H1 (cell line): ENCODE results near the gene TMEM266. TPM values are rescaled to one million over a fixed set of nuclear protein-coding genes. Genes with fewer than 3 reads are reported as not detected.

Source experiments
- CTCF ChIA-PET: fragments of 300-600 bp; sonication (Branson Sonifier 250); formaldehyde crosslinking; loops from one replicate; lab custom pipeline; 2021; ENCODE audit not compliant: partially characterized antibody; lab: Charles Lee
- POLR2A ChIA-PET: fragments of 300-600 bp; sonication (Branson Sonifier 250); formaldehyde crosslinking; loops from one replicate; lab custom pipeline; 2021; ENCODE audit warnings: inconsistent platforms; ENCODE audit not compliant: partially characterized antibody; lab: Charles Lee
- DNase-seq, 2 experiments: peaks; one replicate each; pipeline versions ENCODE4 v3.0.0 to v3.0.0-alpha.2; 2010 to 2022; ENCODE audit warnings: low spot score in 2 of 2, low read depth in 1 of 2, mixed read lengths in 1 of 2
- FAIRE-seq: peaks from 2 replicates; lab custom pipeline; 2011; peaks lifted over from hg19 to GRCh38; lab: Jason Lieb, UNC
- H2AFZ ChIP-seq: 2 replicates; pipeline ENCODE4 v1.8.1; 2012; ENCODE audit warnings: low read length, inconsistent platforms
- H2AK5ac ChIP-seq: 2 replicates; pipeline ENCODE4 v1.6.1; 2013; ENCODE audit warnings: low read depth, low read length
- H2BK120ac ChIP-seq: replicated peaks from 2 replicates; pipeline ENCODE3; 2013; ENCODE audit warnings: low read depth, low read length, inconsistent platforms
- H2BK12ac ChIP-seq: 2 replicates; pipeline ENCODE4 v1.6.1; 2013; ENCODE audit warnings: low read depth, low read length
- H2BK15ac ChIP-seq: 2 replicates; pipeline ENCODE4 v1.6.1; 2013; ENCODE audit warnings: low read length
- H2BK20ac ChIP-seq: 2 replicates; pipeline ENCODE4 v1.6.1; 2013; ENCODE audit warnings: low read length
- H2BK5ac ChIP-seq: 2 replicates; pipeline ENCODE4 v1.6.1; 2013; ENCODE audit warnings: low read depth, low read length
- H3K14ac ChIP-seq: 2 replicates; pipeline ENCODE4 v1.6.1; 2013; ENCODE audit warnings: inconsistent platforms; ENCODE audit not compliant: insufficient read length
- H3K18ac ChIP-seq: 2 replicates; pipeline ENCODE4 v1.6.1; 2013; ENCODE audit warnings: low read length; ENCODE audit errors: extremely low read depth
- H3K23ac ChIP-seq: 2 replicates; pipeline ENCODE4 v1.6.1; 2013; ENCODE audit warnings: inconsistent platforms; ENCODE audit not compliant: insufficient read length
- H3K23me2 ChIP-seq: 2 replicates; pipeline ENCODE4 v1.6.1; 2013; ENCODE audit warnings: low read depth, low read length
- H3K27ac ChIP-seq: 2 replicates; pipeline ENCODE4 v1.6.1; 2011; ENCODE audit warnings: low read depth, low read length, inconsistent platforms
- H3K27me3 ChIP-seq, 4 experiments: replicated peaks in 1 of 4; 1 replicate in 1 of 4; 2 replicates in 3 of 4; pipeline versions ENCODE4 v1.6.1 to v1.8.1; 2011 to 2013; ENCODE audit warnings: low read length in 3 of 4, mild to moderate bottlenecking in 3 of 4, inconsistent platforms in 2 of 4, mixed read lengths in 2 of 4, moderate library complexity in 1 of 4; ENCODE audit not compliant: control insufficient read depth in 3 of 4, insufficient read depth in 3 of 4; ENCODE audit errors: extremely low read depth in 1 of 4
- H3K36me3 ChIP-seq, 4 experiments: 2 replicates each; pipeline versions ENCODE4 v1.6.1 to v1.8.1; 2011 to 2013; ENCODE audit warnings: mild to moderate bottlenecking in 4 of 4, low read length in 3 of 4, moderate library complexity in 2 of 4, control low read depth in 1 of 4, inconsistent platforms in 1 of 4; ENCODE audit not compliant: insufficient read depth in 4 of 4, control insufficient read depth in 2 of 4
- H3K4ac ChIP-seq: replicated peaks from 2 replicates; pipeline ENCODE3; 2013; ENCODE audit warnings: low read length, low read depth, mixed read lengths, inconsistent platforms; ENCODE audit not compliant: insufficient read length
- H3K4me1 ChIP-seq, 4 experiments: replicated peaks in 1 of 4; 1 replicate in 1 of 4; 2 replicates in 3 of 4; pipeline versions ENCODE4 v1.6.1 to v1.8.1; 2011 to 2013; ENCODE audit warnings: low read length in 3 of 4, inconsistent platforms in 2 of 4, mixed read lengths in 1 of 4; ENCODE audit not compliant: insufficient read depth in 4 of 4, control insufficient read depth in 3 of 4
- H3K4me2 ChIP-seq, 2 experiments: 2 replicates each; pipeline versions ENCODE4 v1.6.1 to v1.8.1; 2011 to 2013; ENCODE audit warnings: low read depth in 2 of 2, low read length in 2 of 2, control low read depth in 1 of 2, inconsistent platforms in 1 of 2, mild to moderate bottlenecking in 1 of 2; ENCODE audit not compliant: insufficient read depth in 1 of 2
- H3K4me3 ChIP-seq, 4 experiments: fragments of 200-600, 300-600 bp in 1 of 4; sonication (generic), shearing (Covaris generic), sonication (Bioruptor Twin) in 1 of 4; 2 replicates each; pipeline versions ENCODE4 v1.5.1 to v1.8.1; 2011 to 2016; ENCODE audit warnings: low read length in 4 of 4, low read depth in 3 of 4, control low read depth in 2 of 4, inconsistent platforms in 2 of 4, mild to moderate bottlenecking in 2 of 4, mixed read lengths in 1 of 4, moderate library complexity in 1 of 4; ENCODE audit not compliant: insufficient read depth in 2 of 4; ENCODE audit errors: extremely low read depth in 1 of 4
- H3K56ac ChIP-seq: replicated peaks from 2 replicates; pipeline ENCODE3; 2013; ENCODE audit warnings: low read depth, mild to moderate bottlenecking, mixed read lengths, low read length, inconsistent platforms; ENCODE audit not compliant: insufficient read length
- H3K79me1 ChIP-seq: 2 replicates; pipeline ENCODE4 v1.6.1; 2013; ENCODE audit warnings: low read depth, low read length, control low read depth
- H3K79me2 ChIP-seq, 2 experiments: 2 replicates each; pipeline versions ENCODE4 v1.6.1 to v1.8.1; 2012 to 2013; ENCODE audit warnings: low read length in 2 of 2, mild to moderate bottlenecking in 2 of 2, inconsistent platforms in 1 of 2; ENCODE audit not compliant: insufficient read depth in 2 of 2, control insufficient read depth in 1 of 2
- H3K9ac ChIP-seq, 4 experiments: replicated peaks in 1 of 4; 1 replicate in 1 of 4; 2 replicates in 3 of 4; pipeline versions ENCODE4 v1.6.1 to v1.8.1; 2011 to 2013; ENCODE audit warnings: low read depth in 3 of 4, low read length in 3 of 4, control low read depth in 2 of 4, mild to moderate bottlenecking in 2 of 4, moderate library complexity in 2 of 4, inconsistent platforms in 1 of 4; ENCODE audit errors: extremely low read depth in 1 of 4
- H3K9me3 ChIP-seq, 2 experiments: 2 replicates each; pipeline versions ENCODE4 v1.6.1 to v1.8.1; 2012 to 2013; ENCODE audit warnings: mild to moderate bottlenecking in 2 of 2, moderate library complexity in 2 of 2, control low read depth in 1 of 2, inconsistent platforms in 1 of 2, low read depth in 1 of 2, low read length in 1 of 2, mixed read lengths in 1 of 2; ENCODE audit not compliant: insufficient read depth in 2 of 2
- H4K20me1 ChIP-seq, 2 experiments: replicated peaks in 1 of 2; 2 replicates each; pipeline versions ENCODE3 to v1.8.1; 2011 to 2013; ENCODE audit warnings: inconsistent platforms in 2 of 2, low read length in 2 of 2, mild to moderate bottlenecking in 1 of 2; ENCODE audit not compliant: insufficient read depth in 2 of 2, control insufficient read depth in 1 of 2
- H4K5ac ChIP-seq: 2 replicates; pipeline ENCODE4 v1.6.1; 2013; ENCODE audit warnings: low read length, low read depth, mixed read lengths, inconsistent platforms; ENCODE audit not compliant: insufficient read length
- H4K8ac ChIP-seq: 2 replicates; pipeline ENCODE4 v1.8.0; 2013; ENCODE audit warnings: mild to moderate bottlenecking, moderate library complexity, low read length, inconsistent platforms; ENCODE audit not compliant: insufficient read depth; ENCODE audit errors: extremely low read depth
- H4K91ac ChIP-seq: replicated peaks from 2 replicates; pipeline ENCODE3; 2013; ENCODE audit warnings: low read length, mixed read lengths, inconsistent platforms; ENCODE audit not compliant: insufficient read length
- BCL11A ChIP-seq, 2 experiments: IDR thresholded peaks; one replicate each; pipeline ENCODE4 v1.6.1; 2011; ENCODE audit warnings: low read depth in 2 of 2, low read length in 2 of 2, mild to moderate bottlenecking in 2 of 2
- CREB1 ChIP-seq: IDR thresholded peaks from 2 replicates; pipeline ENCODE4 v1.6.1; 2012; ENCODE audit warnings: inconsistent platforms
- HDAC2 ChIP-seq, 2 experiments: fragments of 300-600 bp in 1 of 2; sonication (generic) in 1 of 2; IDR thresholded peaks; 2 replicates each; pipeline ENCODE4 v1.6.1; 2011 to 2012; ENCODE audit warnings: low read depth in 2 of 2, low read length in 2 of 2, mild to moderate bottlenecking in 2 of 2, moderate library complexity in 2 of 2, borderline replicate concordance in 1 of 2, inconsistent platforms in 1 of 2
- JUN ChIP-seq: IDR thresholded peaks from 2 replicates; pipeline ENCODE4 v1.6.1; 2011; ENCODE audit warnings: low read depth, mild to moderate bottlenecking, improper control_type of control experiment, low read length
- KDM1A ChIP-seq: fragments of 200-600, 300-600 bp; sonication (generic); IDR thresholded peaks from 2 replicates; pipeline ENCODE4 v1.7.1; 2016; ENCODE audit warnings: mild to moderate bottlenecking, low read length, borderline replicate concordance
- RAD21 ChIP-seq, 2 experiments: IDR thresholded peaks in 1 of 2; conservative IDR thresholded peaks in 1 of 2; 2 replicates each; pipeline ENCODE4 v1.6.1; 2011; ENCODE audit warnings: low read depth in 2 of 2, low read length in 2 of 2, improper control_type of control experiment in 1 of 2, inconsistent platforms in 1 of 2, mild to moderate bottlenecking in 1 of 2, moderate library complexity in 1 of 2
- RBBP5 ChIP-seq: IDR thresholded peaks from 2 replicates; pipeline ENCODE4 v1.7.1; 2012; ENCODE audit warnings: low read depth, mild to moderate bottlenecking, inconsistent platforms, low read length, moderate library complexity, borderline replicate concordance
- RXRA ChIP-seq: IDR thresholded peaks from 2 replicates; pipeline ENCODE4 v1.6.1; 2011; ENCODE audit warnings: low read depth, mild to moderate bottlenecking, low read length, moderate library complexity; ENCODE audit not compliant: insufficient read depth
- SAP30 ChIP-seq: fragments of 300-600 bp; sonication (generic); IDR thresholded peaks from 2 replicates; pipeline ENCODE4 v1.7.1; 2012; ENCODE audit warnings: low read length, moderate library complexity, mild to moderate bottlenecking, inconsistent platforms; ENCODE audit not compliant: insufficient read depth, insufficient replicate concordance
- SP2 ChIP-seq: IDR thresholded peaks from 2 replicates; pipeline ENCODE4 v1.6.1; 2012; ENCODE audit warnings: mild to moderate bottlenecking, low read length, inconsistent platforms
- TBP ChIP-seq: IDR thresholded peaks from 2 replicates; pipeline ENCODE4 v1.6.1; 2011; ENCODE audit warnings: low read depth, low read length, improper control_type of control experiment
- WGBS, 2 experiments: shearing (Covaris generic) in 1 of 2; methylation state at CpG; one replicate each; pipeline versions ENCODE4 v1.1.6 to v1.1.7; 2013 to 2015; ENCODE audit warnings: low lambda C conversion rate in 2 of 2, mixed read lengths in 2 of 2, inconsistent platforms in 1 of 2, low coverage in 1 of 2, missing lambda C conversion rate in 1 of 2; ENCODE audit not compliant: insufficient replicate concordance in 2 of 2, insufficient coverage in 1 of 2, insufficient read length in 1 of 2; ENCODE audit errors: extremely low coverage in 1 of 2, missing lambda C conversion rate in 1 of 2; 5-methylcytosine and 5-hydroxymethylcytosine counted together
- polyA plus RNA-seq, 7 experiments: library from polyadenylated mRNA; depleted of rRNA in 3 of 7; stranded (reverse) in 5 of 7; unstranded in 2 of 7; fragments of >200 nt in 5 of 7; fragments of 200-250 nt in 2 of 7; gene quantifications; 1 replicate in 5 of 7; 2 replicates in 1 of 7; 4 replicates in 1 of 7; pipeline versions ENCODE4 v1.2.1 to v1.2.3, GENCODE V29; 2011 to 2013; ENCODE audit warnings: missing spikeins in 2 of 7, mixed read lengths in 2 of 7
- total RNA-seq: library from RNA; stranded (reverse); fragmentation: NEBNext Ultra II Directional; extraction: Animal tissue kit (Norgen Biotek cat#: 25700); gene quantifications from 2 replicates; pipeline ENCODE4 v1.2.1, GENCODE V29; 2021

TMEM266 gene
- total and polyA plus RNA-seq, 2 of the 8 experiments (the other 6 are each of a cell fraction or from before 2014, with no cell fraction given): 2.6 TPM

DNA sequence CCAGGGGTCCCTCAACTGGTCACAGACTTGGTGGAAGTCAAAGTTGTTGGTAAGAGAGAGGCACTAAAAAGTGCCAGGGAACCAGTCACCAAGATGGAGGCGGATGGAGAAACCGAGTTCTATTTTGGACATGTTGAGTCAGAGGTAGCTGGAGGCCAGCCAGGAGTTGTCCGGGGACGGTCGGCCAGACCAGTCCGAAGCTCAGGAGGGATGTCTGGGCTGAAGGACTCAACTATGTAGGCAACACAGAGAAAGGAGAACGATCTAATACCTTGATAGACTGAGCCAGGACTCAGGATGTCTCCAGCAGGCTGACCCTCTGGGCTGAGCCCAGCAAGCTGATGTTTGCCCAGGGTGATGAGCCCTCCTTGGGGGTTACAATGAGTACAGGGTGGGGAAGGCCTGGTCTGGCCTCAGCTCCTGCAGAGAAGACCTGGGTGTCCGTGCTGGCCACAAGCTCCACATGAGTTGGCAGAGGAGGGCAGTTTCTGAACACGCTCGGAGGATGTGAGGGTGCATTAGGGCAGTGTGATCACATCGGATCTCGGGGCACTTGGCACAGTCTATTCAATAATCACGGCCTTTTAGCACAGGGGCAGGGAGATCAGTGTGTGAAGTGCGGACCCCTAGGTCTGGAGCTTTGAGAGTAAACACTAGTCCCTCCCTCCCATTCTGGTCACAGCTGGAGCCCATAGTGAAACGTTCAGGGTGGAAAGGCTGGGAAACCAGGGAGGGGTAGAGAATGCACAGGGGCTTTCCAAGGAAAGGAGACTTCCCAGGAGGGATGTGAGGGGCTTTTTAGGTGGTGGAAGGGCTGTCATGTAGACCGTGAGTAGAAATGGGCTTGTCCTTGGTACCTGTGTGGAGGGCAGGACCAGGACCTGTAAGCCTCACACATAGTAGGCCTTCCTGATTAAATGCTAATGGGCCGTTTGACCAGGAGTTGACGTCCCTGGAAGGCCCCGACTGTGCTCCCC, 139.6 kb downstream of the TMEM266 start:
- Histone ChIP-seq H3K36me3 (no peaks in the 10 kb centered on the region), H3K4ac (no peak overlapping the region), H2AFZ (no peak overlapping the region), H4K91ac (no peak overlapping the region), H3K9ac (no peak overlapping the region), H3K56ac (no peak overlapping the region), H2BK12ac (0 out of 2 replicates have a peak overlapping the region, but pooled peaks have one; percentile 2), H3K23me2 (no peaks in the 10 kb centered on the region), H2BK5ac (no peak overlapping the region), H3K27me3 (no peaks in the 10 kb centered on the region; a peak in 1 of 7 replicates), H3K27ac (no peak overlapping the region; the same call in 1 of the 2 replicates), H4K20me1 (no peaks in the 10 kb centered on the region), H3K4me1 (peaks cover 0 to 20% (median 6%) of the 10 kb centered on the region in 4 experiments; a peak in 4 of 7 replicates), H2BK15ac (no peak overlapping the region), H3K79me2 (no peaks in the 10 kb centered on the region), H3K14ac (no peak overlapping the region), H4K8ac (no peak overlapping the region; the same call in 1 of the 2 replicates), H3K4me2 (no peak overlapping the region), H3K23ac (no peak overlapping the region), H2BK120ac (no peak overlapping the region), H3K79me1 (no peaks in the 10 kb centered on the region), H4K5ac (no peak overlapping the region), H2AK5ac (no peak overlapping the region), H2BK20ac (no peak overlapping the region; the same call in 1 of the 2 replicates), H3K4me3 (no peak overlapping the region), H3K9me3 (no peaks in the 10 kb centered on the region), H3K18ac (no peak overlapping the region)
- POLR2A ChIA-PET: no interaction called here
- CTCF ChIA-PET: interaction anchor here (1.0 to 3.3 kb wide), 9 partner anchors 8 to 135 kb away, joined by 3 to 13 read pairs (median 8); no protein-coding TSS in a partner anchor
- FAIRE-seq: no peak
- no peak for DNase-seq
- WGBS, 2 experiments: 87% methylated on average over 19 of the region's 19 CpGs; no CpG with 5 or more reads in 1 of the 2 experiments
- TF ChIP-seq CREB1: no peak
- no peak for TF ChIP-seq JUN
- TF ChIP-seq SAP30: no peak
- no peak for TF ChIP-seq HDAC2 (IDR thresholded peaks at IDR 0.05; ENCODE audit: borderline replicate concordance in 1 of 2, low read depth in 2 of 2, low read length in 2 of 2)
- no peak for TF ChIP-seq RAD21 (IDR thresholded peaks at IDR 0.05 in 1 of 2, conservative IDR thresholded peaks at IDR 0.05 in 1 of 2; ENCODE audit: low read depth in 2 of 2, low read length in 2 of 2)
- TF ChIP-seq KDM1A: no peak
- no peak for TF ChIP-seq SP2
- TF ChIP-seq RXRA: no peak
- TF ChIP-seq RBBP5: no peak
- no peak for TF ChIP-seq TBP
- TF ChIP-seq BCL11A (IDR thresholded peaks at IDR 0.05; ENCODE audit: low read depth in 2 of 2, low read length in 2 of 2): no peak
